Measurements from ENCODE around the gene ZCCHC3. TPM values are rescaled to one million over a fixed set of nuclear protein-coding genes. Genes with fewer than 3 reads are reported as not detected.

ZCCHC3 gene
- total RNA-seq, 1 experiment from 2014 or later = 43.6 TPM

- TF ChIP-seq ARID4B (CRISPR knock-in tag; IDR thresholded peaks at IDR 0.05; ENCODE audit: borderline replicate concordance) (peak; percentile 78; the same call in 1 of the 2 replicates), HMGXB4 (CRISPR knock-in tag; IDR thresholded peaks at IDR 0.05) (peak; percentile 53; the same call in 1 of the 2 replicates), FOXK1 (CRISPR knock-in tag; IDR thresholded peaks at IDR 0.05) (peak; percentile 28; the same call in 1 of the 2 replicates), GABPB1 (CRISPR knock-in tag; IDR thresholded peaks at IDR 0.05) (peak; percentile 90), CREM (CRISPR knock-in tag; IDR thresholded peaks at IDR 0.05) (peak; percentile 37; the same call in 1 of the 2 replicates), NFYB (CRISPR knock-in tag; conservative IDR thresholded peaks at IDR 0.05; ENCODE audit: low read depth) (no peak), MLX (CRISPR knock-in tag; IDR thresholded peaks at IDR 0.05) (no peak), E2F5 (CRISPR knock-in tag; IDR thresholded peaks at IDR 0.05) (0 out of 2 replicates have a peak, but pooled peaks have one; percentile 51), TP53 (CRISPR knock-in tag; IDR thresholded peaks at IDR 0.05) (peak; percentile 26; the same call in 1 of the 2 replicates), TEAD1 (CRISPR knock-in tag; IDR thresholded peaks at IDR 0.05) (peak; percentile 74; the same call in 1 of the 2 replicates), ZNF263 (CRISPR knock-in tag; IDR thresholded peaks at IDR 0.05; ENCODE audit: low read depth) (0 out of 2 replicates have a peak, but pooled peaks have one; percentile 52), SMAD3 (CRISPR knock-in tag; IDR thresholded peaks at IDR 0.05; ENCODE audit: borderline replicate concordance) (0 out of 2 replicates have a peak, but pooled peaks have one; percentile 55), MYBL2 (CRISPR knock-in tag; IDR thresholded peaks at IDR 0.05) (0 out of 2 replicates have a peak, but pooled peaks have one; percentile 44)
Observed at GRCh38 chr20:347640-348484, 50.5 kb downstream of the ZCCHC3 start (continued).

- peak overlapping the region; percentile 89 for H3K4me3 Mint-ChIP-seq
- H3K4me1 Mint-ChIP-seq = peaks cover 19% of the 10 kb centered on the region
- no peaks in the 10 kb centered on the region for H3K9me3 Mint-ChIP-seq
- H3K27me3 Mint-ChIP-seq (ENCODE audit: low read depth) = peaks cover 6% of the 10 kb centered on the region
- DNase-seq (ENCODE audit: low spot score) (no peak), ATAC-seq (no peak)
- POLR2A ChIA-PET = no interaction called here
- CTCF ChIA-PET = interaction anchor here (0.6 to 2.4 kb wide), 2 partner anchors 12 to 82 kb away, joined by 3 to 8 read pairs; no protein-coding TSS in a partner anchor
- no peak for TF ChIP-seq SMAD4 (CRISPR knock-in tag; IDR thresholded peaks at IDR 0.05)
- no peak for TF ChIP-seq STAT6 (CRISPR knock-in tag; conservative IDR thresholded peaks at IDR 0.05; ENCODE audit: low read depth)
- no peak for TF ChIP-seq CREB1 (CRISPR knock-in tag; IDR thresholded peaks at IDR 0.05)
- no peak for TF ChIP-seq RELA (CRISPR knock-in tag; IDR thresholded peaks at IDR 0.05; ENCODE audit: borderline replicate concordance)
- TF ChIP-seq ESRRA (CRISPR knock-in tag; IDR thresholded peaks at IDR 0.05; ENCODE audit: borderline replicate concordance) = no peak
- no peak for TF ChIP-seq USF1 (CRISPR knock-in tag; IDR thresholded peaks at IDR 0.05)
- TF ChIP-seq SOX15 (CRISPR knock-in tag; IDR thresholded peaks at IDR 0.05) = no peak
- no peak for TF ChIP-seq ZNF219 (CRISPR knock-in tag; IDR thresholded peaks at IDR 0.05; ENCODE audit: borderline replicate concordance)
- peaks cover 2% of the 10 kb centered on the region; the same call in 1 of the 2 replicates for H3K36me3 Mint-ChIP-seq
- H3K27ac Mint-ChIP-seq = no peak overlapping the region
Observed at GRCh38 chr20:348972-349841, 51.8 kb downstream of the ZCCHC3 start.

All from WTC11 (cell line).